Upper lobe of left lung (tissue), 6 donors: ENCODE results near the gene VPS9D1. TPM values are rescaled to one million over a fixed set of nuclear protein-coding genes. Genes with fewer than 3 reads are reported as not detected.

Source experiments
- ATAC-seq, 2 donors: fragments of 200-7000 bp; cut with Tn5 transposase; one replicate each; pipeline ENCODE4 v1.9.1; 2022; ENCODE audit warnings: mild to moderate bottlenecking in 2 of 2, moderate library complexity in 2 of 2; ENCODE audit not compliant: low FRiP score in 2 of 2
- DNase-seq, 2 donors: peaks; one replicate each; pipeline ENCODE4 v3.0.0-alpha.2; 2019 to 2020
- H3K27ac ChIP-seq, 4 donors: fragments of 200-600 bp; sonication (generic); one replicate each; pipeline ENCODE4 v1.5.1; 2016 to 2019
- H3K27me3 ChIP-seq, 4 donors: fragments of 200-600 bp; sonication (generic); one replicate each; pipeline ENCODE4 v1.5.1; 2017 to 2019
- H3K36me3 ChIP-seq, 4 donors: fragments of 200-600 bp; sonication (generic); one replicate each; pipeline ENCODE4 v1.5.1; 2016 to 2019
- H3K4me1 ChIP-seq, 4 donors: fragments of 200-600 bp; sonication (generic); one replicate each; pipeline ENCODE4 v1.5.1; 2018 to 2019
- H3K4me3 ChIP-seq, 4 donors: fragments of 200-600 bp; sonication (generic); one replicate each; pipeline ENCODE4 v1.5.1; 2017 to 2019; ENCODE audit warnings: mild to moderate bottlenecking in 2 of 4, moderate library complexity in 1 of 4
- H3K9me3 ChIP-seq, 4 donors: fragments of 200-600 bp; sonication (generic); one replicate each; pipeline ENCODE4 v1.5.1; 2018 to 2019
- CTCF ChIP-seq, 6 experiments: fragments of 450-650 bp in 4 of 6; fragments of 200-600 bp in 2 of 6; sonication (generic) in 2 of 6; IDR thresholded peaks; one replicate each; pipeline ENCODE4 v1.5.1; 2016 to 2019; ENCODE audit warnings: antibody characterized with exemption in 6 of 6
- EP300 ChIP-seq, 4 donors: sonication (generic); formaldehyde crosslinking; IDR thresholded peaks; one replicate each; pipeline ENCODE4 v1.5.1; 2017; ENCODE audit warnings: antibody characterized with exemption in 4 of 4, control low read depth in 2 of 4
- POLR2A ChIP-seq, 4 donors: fragments of 450-650 bp; IDR thresholded peaks; one replicate each; pipeline ENCODE4 v1.5.1; 2016 to 2017; ENCODE audit warnings: antibody characterized with exemption in 4 of 4, mild to moderate bottlenecking in 2 of 4
- POLR2AphosphoS5 ChIP-seq, 2 donors: sonication (generic); formaldehyde crosslinking; IDR thresholded peaks; one replicate each; pipeline ENCODE4 v1.5.1; 2017; ENCODE audit warnings: antibody characterized with exemption in 2 of 2
- WGBS, 2 donors: methylation state at CpG; one replicate each; pipeline ENCODE4 v1.1.5; 2017 to 2018; 5-methylcytosine and 5-hydroxymethylcytosine counted together
- total RNA-seq, 6 donors: library from RNA; depleted of rRNA in 4 of 6; stranded (reverse); fragments of >200 nt in 4 of 6; gene quantifications; one replicate each; pipeline versions ENCODE4 v1.1.0 to v1.2.1, GENCODE V29; 2016 to 2021
- donor health status: DM: no; HTN: no; CAD: no; lungs with moderate emphysema.
- donor health status: DM: no; HTN: yes; CAD: no; lungs with severe emphysema.

VPS9D1 gene
- total RNA-seq, 6 donors from 2014 or later = 7.4 to 45.1 (median 20.2) TPM

GRCh38 chr16:89706518-89707260 is 14.0 kb downstream of the VPS9D1 start:
- Histone ChIP-seq H3K4me3 (no peak overlapping the region), H3K36me3 (peaks cover 0 to 8% (median 0%) of the 10 kb centered on the region in 4 donors), H3K4me1 (peaks cover 5 to 25% (median 12%) of the 10 kb centered on the region in 4 donors), H3K9me3 (no peaks in the 10 kb centered on the region), H3K27me3 (no peaks in the 10 kb centered on the region), H3K27ac (no peak overlapping the region)
- DNase-seq (peak in 1 of 2 donors; percentile 47), ATAC-seq (no peak)
- TF ChIP-seq POLR2AphosphoS5 (IDR thresholded peaks at IDR 0.05) (no peak), CTCF (IDR thresholded peaks at IDR 0.05) (no peak), POLR2A (IDR thresholded peaks at IDR 0.05) (no peak), EP300 (IDR thresholded peaks at IDR 0.05) (no peak)
- 81 to 89% methylated on average over 3 to 13 of the region's 14 CpGs for WGBS, 2 donors

- WGBS, 2 donors = 68 to 73% methylated on average over 15 of the region's 15 CpGs
- no peaks in the 10 kb centered on the region for H3K9me3 ChIP-seq
- no peaks in the 10 kb centered on the region for H3K27me3 ChIP-seq
These were observed 15.7 kb downstream of the VPS9D1 start for GRCh38 chr16:89705006-89705405.

GRCh38 chr16:89704281-89704680 is 16.4 kb downstream of the VPS9D1 start:
- ATAC-seq (no peak), DNase-seq (no peak)
- TF ChIP-seq POLR2AphosphoS5 (IDR thresholded peaks at IDR 0.05) (no peak), POLR2A (IDR thresholded peaks at IDR 0.05) (no peak), EP300 (IDR thresholded peaks at IDR 0.05) (no peak), CTCF (IDR thresholded peaks at IDR 0.05) (no peak)
- H3K4me3 ChIP-seq = no peak overlapping the region
- H3K36me3 ChIP-seq = peaks cover 0 to 4% (median 0%) of the 10 kb centered on the region in 4 donors
- no peaks in the 10 kb centered on the region for H3K27me3 ChIP-seq
- H3K9me3 ChIP-seq = no peaks in the 10 kb centered on the region
- H3K27ac ChIP-seq = no peak overlapping the region
- H3K4me1 ChIP-seq = peaks cover 15 to 39% (median 25%) of the 10 kb centered on the region in 4 donors
- 74 to 83% methylated on average over 7 to 13 of the region's 13 CpGs for WGBS, 2 donors

More at GRCh38 chr16:89705006-89705405, 15.7 kb downstream of the VPS9D1 start:
- DNase-seq (no peak), ATAC-seq (no peak)
- H3K4me3 ChIP-seq = no peak overlapping the region
- peaks cover 0 to 4% (median 0%) of the 10 kb centered on the region in 4 donors for H3K36me3 ChIP-seq
- H3K4me1 ChIP-seq = peaks cover 10 to 32% (median 20%) of the 10 kb centered on the region in 4 donors
- TF ChIP-seq POLR2AphosphoS5 (IDR thresholded peaks at IDR 0.05) (no peak), CTCF (IDR thresholded peaks at IDR 0.05) (no peak)
- H3K27ac ChIP-seq = no peak overlapping the region

GRCh38 chr16:89701425-89702406 is 19.0 kb downstream of the VPS9D1 start, which contains the start of gene SPATA2L:
TSS of gene SPATA2L (minus strand) at chr16:89701705. CDS start at chr16:89701232, 473 bp downstream.
- H3K27ac ChIP-seq = peak within 1 kb of the TSS; percentile 83 to 95 (median 90)
- DNase-seq = peak; percentile 95 to 98
- 3 to 5% methylated on average over 38 to 60 of the region's 97 CpGs for WGBS, 2 donors
- TF ChIP-seq CTCF (IDR thresholded peaks at IDR 0.05) (peak in 2 of 6 experiments; percentile 27 to 33), POLR2AphosphoS5 (IDR thresholded peaks at IDR 0.05) (peak; percentile 69 to 85), EP300 (IDR thresholded peaks at IDR 0.05) (no peak), POLR2A (IDR thresholded peaks at IDR 0.05) (peak; percentile 30 to 93 (median 80))
- peak; percentile 91 to 92 for ATAC-seq
- no peaks in the 10 kb centered on the region for H3K9me3 ChIP-seq
- H3K4me3 ChIP-seq = peak within 1 kb of the TSS; percentile 74 to 90 (median 83)
- peaks cover 0 to 15% (median 13%) of the 10 kb centered on the region in 4 donors for H3K36me3 ChIP-seq
- H3K4me1 ChIP-seq = peaks cover 15 to 39% (median 25%) of the 10 kb centered on the region in 4 donors
- H3K27me3 ChIP-seq = no peaks in the 10 kb centered on the region
